Hematopoietic multipotent progenitor cell treated with erythropoietin and hydrocortisone succinate and interleukin-3 and kit ligand, for 6 days (in vitro differentiated cells): Measurements from ENCODE around the gene RAB37.
A peak's percentile ranks its signal among the peaks of the same experiment; 100 is the strongest.

Source experiments
- DNase-seq: peaks from one replicate; pipeline ENCODE4 v3.0.0-alpha.2; 2015

The RAB37 gene, protein sequence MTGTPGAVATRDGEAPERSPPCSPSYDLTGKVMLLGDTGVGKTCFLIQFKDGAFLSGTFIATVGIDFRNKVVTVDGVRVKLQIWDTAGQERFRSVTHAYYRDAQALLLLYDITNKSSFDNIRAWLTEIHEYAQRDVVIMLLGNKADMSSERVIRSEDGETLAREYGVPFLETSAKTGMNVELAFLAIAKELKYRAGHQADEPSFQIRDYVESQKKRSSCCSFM

DNA sequence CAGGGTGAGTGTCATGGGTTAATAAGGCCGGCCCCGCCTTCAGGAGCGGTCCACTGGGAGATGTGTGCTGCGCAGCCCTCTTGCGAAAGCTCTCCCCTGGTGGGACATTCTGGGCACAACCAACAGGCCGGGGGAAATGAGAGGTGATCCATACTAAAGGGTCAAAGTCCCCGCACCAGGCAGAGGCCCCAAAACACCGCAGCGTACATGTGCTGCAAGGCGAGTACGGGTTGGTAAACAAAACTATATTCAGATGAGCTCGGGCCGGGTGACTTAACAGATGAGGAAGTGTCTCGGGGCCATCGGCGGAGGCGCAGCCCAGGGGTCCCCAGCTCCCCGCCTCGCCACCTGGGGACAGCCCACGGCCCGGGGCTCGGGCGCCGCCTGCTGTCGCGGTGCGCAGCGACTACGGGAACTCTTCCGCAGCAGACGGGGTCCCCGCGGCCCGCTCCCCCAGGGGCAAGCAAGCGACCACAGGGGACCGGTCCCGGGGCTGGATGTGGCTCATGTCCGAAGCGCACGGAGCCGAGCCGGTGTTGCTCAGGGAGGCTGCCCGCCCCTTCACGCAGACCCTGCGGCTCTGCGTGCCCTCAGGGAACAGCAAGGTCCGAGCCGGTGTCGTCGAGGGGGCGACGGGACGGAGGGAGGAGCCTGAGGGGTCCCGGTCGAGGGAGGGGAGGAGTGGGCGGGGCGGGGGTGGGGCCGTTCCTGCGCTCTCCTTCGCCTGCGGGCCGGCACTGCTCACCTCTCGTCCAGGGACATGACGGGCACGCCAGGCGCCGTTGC lies at the start of gene RAB37:
Gene RAB37, plus strand, starts transcription at position 744 of the 786 bp plus-strand sequence. Its CDS starts 17 bp downstream, at position 761.
- DNase-seq, result peak; percentile 81

DNA sequence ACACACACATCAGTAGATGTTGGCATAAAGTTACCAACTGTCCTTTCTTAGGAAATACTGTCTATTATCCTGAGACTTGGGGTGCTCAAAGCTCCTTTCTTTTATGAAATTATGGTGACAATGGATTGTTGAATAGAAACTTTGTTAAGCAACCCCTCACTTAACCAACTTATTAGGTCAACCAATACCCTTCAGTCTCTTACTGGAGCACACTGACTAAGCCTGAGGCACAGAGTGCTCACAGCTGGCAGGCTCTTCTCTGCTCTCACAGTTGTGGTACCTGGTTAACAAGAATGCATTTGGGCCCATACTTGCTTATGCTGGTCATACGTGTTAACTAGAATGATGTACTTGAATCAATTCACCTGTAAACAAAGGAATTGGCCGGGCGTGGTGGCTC lies 49.2 kb upstream of the RAB37 start:
- no peak for DNase-seq

DNA sequence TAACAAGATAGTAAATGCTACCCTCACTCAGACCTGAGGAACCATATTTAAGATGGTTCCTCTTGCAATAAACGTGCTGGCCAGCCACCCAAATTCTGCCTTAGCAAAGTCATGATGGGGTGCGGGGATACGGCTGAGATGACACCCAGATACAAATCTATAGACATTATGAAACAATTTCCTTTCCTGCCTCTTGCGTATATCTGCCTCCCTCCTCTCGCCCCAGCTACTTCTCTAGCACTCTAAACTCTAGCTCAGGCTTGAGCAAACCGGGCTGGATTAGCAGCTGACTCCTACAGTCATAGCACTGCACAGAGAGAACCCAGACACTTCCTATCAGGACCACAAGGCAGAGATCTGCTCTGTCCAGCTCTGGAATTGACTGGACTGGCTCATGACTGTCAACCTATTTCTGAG lies 46.6 kb upstream of the RAB37 start:
- peak; percentile 83 for DNase-seq

DNA sequence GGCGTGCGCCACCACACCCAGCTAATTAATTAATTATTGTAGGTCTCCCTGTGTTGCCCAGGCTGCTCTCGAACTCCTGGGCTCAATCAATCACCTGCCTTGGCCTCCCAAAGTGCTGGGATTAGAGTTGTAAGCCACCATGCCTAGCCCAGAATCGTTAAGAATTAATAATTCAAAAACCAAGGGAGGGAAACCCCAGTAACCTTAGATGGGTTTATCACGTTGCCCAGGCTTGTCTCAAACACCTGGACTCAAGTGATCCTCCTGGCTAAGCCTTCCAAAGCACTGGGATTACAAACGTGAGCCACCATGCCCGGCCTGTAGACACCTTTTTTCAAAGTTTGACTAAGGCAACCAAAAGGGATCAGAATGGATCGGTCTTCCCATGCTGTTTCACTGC lies 45.9 kb upstream of the RAB37 start:
- DNase-seq, result no peak

DNA sequence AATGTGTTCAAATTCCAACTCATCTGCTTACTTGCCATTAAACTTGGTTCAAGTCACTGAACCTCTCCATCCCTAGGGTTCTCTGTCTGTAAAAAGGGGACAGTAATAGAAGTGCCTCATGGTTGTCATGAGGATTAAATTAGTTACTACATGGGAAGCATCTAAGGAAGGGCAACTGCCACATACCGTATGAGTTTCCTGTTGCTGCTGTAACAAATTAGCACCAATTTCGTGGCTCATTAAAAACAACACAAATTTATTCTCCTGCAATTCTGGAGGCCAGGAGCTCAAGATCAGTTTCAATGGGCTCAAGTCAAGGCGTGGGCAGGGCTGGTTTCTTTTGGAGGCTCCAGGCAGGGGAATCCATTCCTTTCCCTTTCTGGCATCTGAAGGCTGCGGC lies 43.0 kb upstream of the RAB37 start:
- DNase-seq, result no peak

DNA sequence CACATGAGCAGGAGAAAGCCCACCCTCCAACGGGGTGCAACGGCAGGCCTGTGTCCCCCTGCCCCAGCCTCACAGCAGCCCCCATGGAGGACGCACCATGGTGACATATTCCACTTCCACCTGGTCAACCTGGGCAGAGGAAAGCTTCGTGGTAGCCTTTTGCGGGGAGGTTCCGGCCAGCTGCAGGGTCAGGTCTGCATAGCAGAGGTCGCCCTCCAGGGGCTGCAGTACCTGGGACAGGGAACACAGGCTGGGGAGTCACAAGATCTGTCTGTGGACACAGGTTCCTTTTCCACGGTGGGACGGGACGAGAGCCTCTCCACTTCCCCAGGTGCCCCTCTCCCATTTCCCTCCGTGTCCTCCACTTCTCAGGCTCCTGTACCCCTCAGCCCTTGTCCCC lies 41.4 kb upstream of the RAB37 start:
- no peak for DNase-seq

DNA sequence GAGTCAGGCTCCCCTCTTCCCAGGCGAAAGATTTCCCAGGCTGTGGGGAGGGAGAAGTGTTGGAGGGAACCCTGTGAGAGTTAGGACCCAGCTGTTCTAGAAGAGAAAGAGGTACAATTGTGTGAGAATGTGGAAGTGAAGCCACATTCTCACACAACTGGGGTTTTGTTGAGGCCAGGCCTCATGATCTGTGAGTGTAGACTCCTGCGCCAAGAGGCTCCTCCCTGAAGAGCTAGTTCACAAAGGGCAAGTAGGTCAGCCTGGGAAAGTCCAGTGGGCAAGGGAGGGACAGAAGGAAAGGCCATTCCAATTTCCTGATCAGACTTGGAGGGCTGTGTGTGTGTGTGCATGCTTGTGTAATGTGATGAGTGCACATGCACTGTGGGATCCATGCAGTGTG lies 39.5 kb upstream of the RAB37 start:
- DNase-seq, result no peak

DNA sequence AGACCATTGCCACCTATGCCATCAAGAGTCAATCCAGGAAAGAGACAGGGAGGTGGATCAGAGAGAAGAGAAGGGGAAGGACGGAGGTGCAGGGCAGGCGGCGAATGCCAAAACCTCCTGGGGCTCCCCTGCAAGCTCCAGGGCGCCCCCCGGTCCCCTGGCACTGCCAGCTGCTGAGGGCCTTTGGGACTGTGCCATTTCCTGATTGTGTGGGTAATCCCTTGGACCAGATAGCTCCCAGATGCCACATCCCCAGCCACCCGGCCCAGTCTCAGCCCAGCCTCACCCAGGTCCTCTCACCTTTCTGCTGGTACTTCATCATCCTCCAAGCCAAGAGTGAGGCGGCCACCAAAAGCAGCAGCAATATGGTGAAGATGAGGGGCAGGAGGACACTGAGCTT lies 39.0 kb upstream of the RAB37 start:
- no peak for DNase-seq

DNA sequence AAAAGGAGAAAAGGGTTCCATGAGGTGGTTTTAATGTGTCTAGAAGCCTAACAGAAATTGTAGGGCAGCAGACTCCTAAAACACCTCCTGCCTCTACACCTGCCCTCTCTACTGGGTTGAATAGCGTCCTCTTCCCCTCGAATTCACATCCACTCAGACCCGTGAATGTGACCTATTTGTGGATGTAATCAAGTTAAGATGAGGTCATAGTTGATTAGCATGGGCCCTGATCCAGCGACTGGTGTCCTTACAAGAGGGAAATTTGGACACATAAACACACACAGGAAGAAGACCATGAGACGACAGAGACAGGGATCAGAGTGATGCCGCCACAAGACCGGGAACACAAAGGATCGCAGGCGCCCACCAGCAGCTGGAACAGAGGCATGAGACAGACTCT lies 37.8 kb upstream of the RAB37 start:
- DNase-seq, result no peak

DNA sequence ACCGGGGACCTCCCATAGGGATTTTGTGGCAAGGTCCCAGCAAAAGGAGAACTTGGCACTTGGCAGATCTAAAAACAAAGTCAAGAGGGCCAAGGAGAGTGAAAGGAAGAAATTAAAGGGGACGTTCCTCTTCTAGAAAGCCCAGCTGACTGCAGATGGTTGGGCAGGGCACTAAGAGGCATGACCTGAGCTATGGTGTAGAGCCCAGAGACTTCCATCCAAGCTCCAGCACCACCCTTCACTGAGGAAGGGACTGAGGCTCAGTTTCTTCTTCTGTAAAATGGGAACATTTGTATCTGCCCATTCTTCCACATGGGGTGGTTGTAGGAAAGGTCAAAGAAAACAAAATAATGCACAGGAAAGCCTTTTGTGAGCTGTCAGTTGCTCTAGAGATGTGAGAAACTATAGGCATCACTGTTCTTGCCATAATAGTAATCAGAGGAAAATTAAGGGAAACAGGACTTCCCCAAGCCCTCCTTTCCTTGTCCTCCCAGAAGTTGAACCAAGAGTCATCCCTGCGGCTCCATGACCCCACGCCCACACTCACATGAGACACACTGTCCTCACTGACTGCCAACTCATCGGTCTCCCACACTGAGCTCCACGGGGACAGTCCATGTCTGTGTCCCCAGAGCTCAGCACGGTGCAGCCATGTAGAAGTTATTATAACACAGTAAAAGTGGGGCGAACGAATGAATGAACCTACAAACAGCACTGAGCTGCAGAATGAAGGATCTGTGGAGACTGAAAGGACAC lies 34.8 kb upstream of the RAB37 start:
- DNase-seq, result no peak

DNA sequence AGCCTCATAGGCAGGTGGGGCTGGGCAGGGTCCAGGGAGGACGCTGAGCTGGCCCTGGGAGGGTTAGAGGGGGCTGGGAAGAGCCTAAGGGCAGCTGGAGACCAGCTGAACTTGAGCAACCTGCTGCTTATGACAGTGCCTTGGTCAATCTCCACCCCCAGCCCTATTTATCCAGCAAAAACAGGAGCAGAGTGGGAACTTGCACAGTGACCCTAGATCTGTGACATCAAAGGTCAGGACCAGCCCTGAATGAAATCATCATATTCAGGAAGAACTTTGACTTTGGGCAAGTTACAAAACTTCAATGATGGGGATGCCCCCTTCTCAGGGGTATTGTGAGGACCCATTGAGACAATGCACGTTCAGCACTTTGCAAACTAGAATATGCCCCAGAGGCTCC lies 33.7 kb upstream of the RAB37 start:
- DNase-seq, result no peak

DNA sequence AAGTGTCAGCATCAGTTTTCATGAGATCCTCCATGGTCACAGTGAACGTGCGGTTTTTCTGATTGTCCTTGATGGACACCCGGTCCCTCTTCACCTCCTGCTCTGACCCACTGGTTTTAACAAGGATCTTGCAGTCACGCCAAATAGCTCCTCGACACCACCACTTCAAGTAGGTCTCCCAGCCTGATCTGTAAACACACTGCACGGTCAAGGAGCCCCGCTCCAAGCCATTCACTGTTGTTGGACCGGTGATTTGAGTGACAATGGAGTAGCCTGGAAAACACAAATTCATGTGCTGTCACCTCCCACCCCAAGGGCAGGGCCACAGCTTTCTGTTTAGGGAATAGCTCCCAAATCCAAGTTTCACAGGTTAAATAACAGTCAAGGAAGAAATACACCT lies 32.5 kb upstream of the RAB37 start:
- no peak for DNase-seq

DNA sequence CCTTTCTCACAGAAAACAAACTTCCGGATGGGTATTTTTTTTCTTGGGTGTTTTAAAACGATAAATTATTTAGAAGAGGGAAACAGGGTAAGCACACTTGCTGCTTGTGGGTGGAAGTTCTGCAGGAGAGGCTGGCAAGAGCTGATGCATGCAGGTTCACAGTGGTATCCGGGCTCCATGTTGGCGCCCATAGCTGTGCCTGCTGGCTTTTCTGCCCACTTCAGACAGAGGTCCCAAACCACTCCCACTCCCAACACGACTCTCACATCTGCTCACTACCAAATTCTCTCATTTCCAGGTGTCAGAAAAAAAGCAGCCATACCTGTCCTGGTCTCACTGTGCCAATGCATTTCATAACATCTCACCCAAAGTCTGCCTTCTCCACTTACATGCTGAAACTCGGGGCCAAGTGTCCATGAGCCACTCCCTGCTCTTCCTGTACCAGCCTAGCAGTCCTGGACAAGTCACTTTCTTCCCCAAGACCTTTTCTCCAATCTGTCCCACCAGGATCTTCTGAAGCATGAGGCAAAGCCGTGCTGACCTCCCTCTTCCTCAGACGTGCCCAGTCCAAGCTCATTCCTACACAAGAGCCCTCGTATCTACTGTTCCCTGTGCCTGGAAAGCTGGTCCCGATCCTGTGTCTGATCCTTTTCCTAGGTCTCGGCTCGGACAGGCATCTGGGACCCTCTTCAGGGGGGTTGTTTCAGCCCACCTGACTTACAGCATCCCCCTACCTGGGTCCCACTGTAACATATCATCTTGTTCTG lies 25.8 kb upstream of the RAB37 start:
- no peak for DNase-seq

DNA sequence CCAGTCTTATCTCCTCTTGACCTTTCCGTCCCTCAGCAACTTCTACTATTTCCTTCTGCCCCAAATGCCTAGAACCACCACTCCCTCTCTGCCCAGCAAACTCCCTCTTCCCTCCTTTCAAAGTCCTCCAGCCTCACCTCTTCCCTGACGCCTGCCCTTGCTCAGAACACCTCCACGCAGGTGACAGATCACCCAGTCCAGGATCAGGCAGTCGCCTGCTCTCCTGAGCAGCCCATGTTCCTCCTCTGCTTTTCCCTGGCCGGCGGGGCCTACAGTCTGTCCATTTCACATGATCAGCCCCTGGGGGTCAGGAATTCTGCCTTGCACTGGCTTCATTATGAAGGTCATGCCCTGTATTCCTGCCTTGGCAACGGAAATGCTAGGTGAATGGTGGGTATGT lies 24.8 kb upstream of the RAB37 start:
- no peak for DNase-seq

DNA sequence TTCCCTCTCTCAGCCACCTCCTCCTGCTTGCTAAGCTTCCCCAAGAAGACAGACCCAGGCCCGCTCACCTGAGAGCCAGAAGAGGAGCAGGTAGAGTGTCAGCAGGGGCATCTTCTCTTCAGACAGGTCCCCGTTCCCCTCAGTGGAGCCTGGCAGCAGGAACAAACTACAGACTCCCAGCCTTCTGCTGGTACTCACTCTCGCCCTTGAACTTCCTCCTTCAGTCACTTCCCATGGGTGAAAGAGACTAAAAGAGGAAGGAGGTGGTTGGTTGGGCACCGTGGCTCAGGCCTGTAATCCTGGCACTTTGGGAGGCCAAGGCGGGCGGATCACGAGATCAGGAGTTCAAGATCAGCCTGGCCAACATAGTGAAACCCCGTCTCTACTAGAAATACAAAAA lies 24.3 kb upstream of the RAB37 start, which contains the start of gene CD300LF:
Gene CD300LF, minus strand, starts transcription at position 168 of the 400 bp plus-strand sequence. Its CDS starts 57 bp downstream, at position 111.
- peak; percentile 67 for DNase-seq

DNA sequence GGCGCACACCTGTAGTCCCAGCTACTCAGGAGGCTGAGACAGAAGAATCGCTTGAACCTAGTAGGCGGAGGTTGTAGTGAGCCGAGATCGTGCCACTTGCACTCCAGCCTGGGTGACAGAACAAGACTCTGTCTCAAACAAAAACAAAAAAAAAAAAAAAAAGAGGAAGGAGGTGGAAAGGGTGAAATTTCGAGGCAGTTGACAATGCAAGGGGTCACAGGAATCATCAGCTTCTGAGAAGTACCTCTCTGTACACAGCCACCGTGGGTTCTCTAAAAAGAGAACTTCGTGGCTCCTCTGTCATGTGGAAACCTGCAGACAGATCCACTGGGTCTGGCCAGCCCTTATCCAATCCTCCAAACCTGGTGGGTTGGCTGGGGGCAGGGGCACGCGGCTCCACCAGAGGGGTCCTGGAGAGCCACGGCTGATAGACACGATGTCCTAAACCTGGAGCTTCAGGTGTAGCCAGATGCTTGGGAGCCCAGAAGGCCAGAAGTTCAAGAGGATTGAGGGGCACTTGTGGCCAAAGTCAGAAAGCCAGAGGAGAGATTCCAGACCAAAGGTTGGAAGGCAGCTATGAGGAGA lies 23.8 kb upstream of the RAB37 start:
- DNase-seq, result peak; percentile 49

DNA sequence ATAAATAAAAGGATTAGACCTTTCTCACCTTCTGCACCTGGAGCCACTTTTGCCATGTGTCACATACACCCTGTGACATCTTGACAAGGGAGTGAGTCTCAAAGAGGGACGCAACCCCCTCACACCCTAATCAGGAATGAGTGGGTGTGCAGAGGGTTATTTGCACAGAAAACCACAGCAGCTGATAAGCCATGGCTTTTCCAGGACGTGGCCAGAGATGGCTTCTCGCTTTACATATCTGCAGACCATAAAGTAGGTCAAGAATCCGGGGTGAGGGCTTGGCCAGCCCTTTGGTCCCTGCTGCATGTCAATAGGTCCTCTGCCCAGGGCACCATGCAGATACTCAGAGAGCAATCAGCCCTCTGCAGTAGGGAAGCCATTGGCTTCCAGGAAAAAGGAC lies 21.9 kb upstream of the RAB37 start:
- peak; percentile 47 for DNase-seq

DNA sequence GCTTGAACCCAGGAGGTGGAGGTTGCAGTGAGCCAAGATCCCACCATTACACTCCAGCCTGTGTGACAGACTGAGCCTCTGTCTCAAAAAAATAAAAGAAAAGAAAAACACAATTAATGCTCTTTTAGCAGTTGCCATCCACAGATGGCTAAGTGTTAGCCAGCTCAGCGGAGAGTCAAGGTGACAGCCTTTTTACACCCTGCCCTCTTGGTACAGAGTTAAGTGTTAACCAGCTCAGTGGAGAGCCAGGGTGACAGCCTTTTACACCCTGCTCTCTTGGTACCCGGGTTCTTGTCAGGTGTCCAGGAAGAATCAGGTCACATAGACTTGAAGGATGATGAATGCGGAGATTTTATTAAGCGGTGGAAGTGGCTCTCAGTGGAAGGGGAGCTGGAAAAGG lies 16.6 kb upstream of the RAB37 start:
- DNase-seq, result no peak

DNA sequence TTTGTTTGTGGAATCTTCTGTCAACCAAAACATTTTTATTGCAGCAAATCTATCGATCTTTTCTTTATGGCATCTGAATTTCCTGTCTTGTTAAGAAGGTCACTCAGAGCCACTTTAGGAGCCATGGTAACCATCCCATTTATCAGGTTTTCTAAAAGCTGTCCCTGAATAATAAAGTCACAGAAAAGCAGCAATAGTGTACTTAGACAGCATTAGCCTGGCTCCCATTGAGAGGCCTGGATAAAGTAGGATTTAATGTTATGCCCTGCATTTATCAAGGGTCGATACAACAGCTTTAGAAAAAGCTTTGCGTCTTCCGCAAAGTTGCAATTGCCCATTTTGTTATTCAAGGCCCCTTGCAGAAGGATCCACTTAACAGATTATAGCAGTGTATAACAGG lies 14.3 kb upstream of the RAB37 start:
- DNase-seq, result no peak

DNA sequence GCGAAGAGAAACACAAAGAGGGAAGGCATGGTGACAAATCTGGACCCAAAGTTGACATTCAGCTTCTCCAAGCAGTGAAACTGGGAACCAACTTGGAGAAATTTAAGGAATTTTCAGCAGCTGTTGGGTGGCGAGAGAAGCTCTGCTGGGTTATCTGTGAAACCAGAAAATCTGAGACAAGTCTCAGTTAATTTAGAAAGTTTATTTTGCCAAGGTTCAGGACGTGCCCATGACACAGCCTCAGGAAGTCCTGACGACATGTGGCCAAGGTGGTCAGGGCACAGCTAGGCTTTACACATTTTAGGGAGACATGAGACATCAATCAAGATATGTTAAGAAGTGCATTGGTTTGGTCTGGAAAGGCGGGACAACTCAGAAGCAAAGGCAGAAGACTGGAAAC lies 13.2 kb upstream of the RAB37 start:
- no peak for DNase-seq

DNA sequence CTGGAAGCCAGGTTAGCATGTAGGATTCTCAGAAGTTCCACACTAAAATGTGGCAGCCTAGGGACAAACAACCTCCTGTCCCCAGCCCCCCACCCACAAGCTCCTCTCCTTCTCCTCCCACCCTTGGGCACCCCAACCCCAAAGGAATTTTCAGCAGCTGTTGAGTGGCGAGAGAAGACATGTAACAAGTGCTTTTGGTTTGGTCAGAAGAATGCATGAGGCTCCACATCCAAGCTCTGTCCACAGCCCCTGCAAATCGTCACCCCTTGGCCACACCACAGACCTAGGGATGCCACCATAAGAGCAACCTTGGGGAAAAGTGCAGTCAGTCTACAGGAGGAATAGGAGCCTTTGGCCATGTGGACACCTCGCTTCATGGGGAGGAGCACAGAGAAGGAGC lies 11.9 kb upstream of the RAB37 start:
- no peak for DNase-seq

DNA sequence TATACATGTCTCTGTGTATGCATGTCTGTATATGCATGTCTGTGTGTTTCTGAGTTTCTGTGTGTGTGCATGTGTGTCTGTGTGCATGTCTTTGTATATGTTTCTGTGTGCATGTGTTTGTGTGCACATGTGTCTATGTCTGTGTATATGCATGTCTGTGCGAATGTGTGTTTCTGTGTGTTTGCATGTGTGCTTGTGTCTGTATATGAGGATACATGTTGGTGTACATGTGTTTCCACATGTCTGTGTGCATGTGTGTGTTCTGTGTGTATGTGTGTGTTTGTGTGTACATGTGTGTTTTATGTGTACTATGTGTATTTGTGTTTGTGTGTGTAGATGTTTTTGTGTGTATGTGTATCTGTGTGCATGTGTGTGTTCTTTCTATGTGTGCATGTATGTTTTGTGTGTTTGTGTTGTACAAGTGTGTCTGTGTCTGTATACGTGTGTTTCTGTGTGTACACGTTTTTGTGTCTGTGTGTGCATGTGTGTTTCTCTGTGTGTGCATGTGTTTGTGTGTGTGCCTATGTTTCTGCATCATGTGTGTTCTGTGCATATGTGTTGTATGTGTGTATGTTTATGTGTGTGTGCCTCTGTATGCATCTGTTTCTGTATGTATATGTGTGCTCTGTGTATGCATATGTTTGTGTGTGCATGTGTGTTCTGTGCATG lies 8.9 kb upstream of the RAB37 start:
- DNase-seq, result no peak
